NCI-H1694 (cell line): ENCODE data around the gene NDUFC2.
A peak's percentile ranks its signal among the peaks of the same experiment; 100 is the strongest.
"Not testable (repeated sequence)": the region's sequence is repeated elsewhere in the genome, so short reads cannot be mapped to it uniquely, and the experiment has no call there.

Source experiments
- DNase-seq: peaks from one replicate; lab custom pipeline; 2025; lab: John Stamatoyannopoulos, UW

Gene NDUFC2

GRCh38 chr11:78079232-78080083, at the start of gene NDUFC2:
Gene NDUFC2, minus strand, starts transcription at chr11:78079862. Its CDS starts 118 bp downstream, at chr11:78079744.
- DNase-seq = no peak

- DNase-seq = no peak
These were observed 47.7 kb upstream of the NDUFC2 start for GRCh38 chr11:78127403-78127802.

- DNase-seq = no peak
These were observed 33.1 kb upstream of the NDUFC2 start for GRCh38 chr11:78112582-78113275.

GRCh38 chr11:78111298-78111697, 31.6 kb upstream of the NDUFC2 start:
- no peak for DNase-seq

GRCh38 chr11:78110830-78111229, 31.2 kb upstream of the NDUFC2 start:
- DNase-seq = no peak

- no peak for DNase-seq
These were observed 30.7 kb upstream of the NDUFC2 start for GRCh38 chr11:78110351-78110750.

- DNase-seq = peak; percentile 67
These were observed 29.7 kb upstream of the NDUFC2 start for GRCh38 chr11:78109081-78110015.

GRCh38 chr11:78100676-78101472, 21.2 kb upstream of the NDUFC2 start:
- no peak for DNase-seq

GRCh38 chr11:78100261-78100660, 20.6 kb upstream of the NDUFC2 start:
- DNase-seq = no peak

- no peak for DNase-seq
These were observed 20.0 kb upstream of the NDUFC2 start for GRCh38 chr11:78099666-78100065.

- DNase-seq = no peak
These were observed 18.2 kb upstream of the NDUFC2 start for GRCh38 chr11:78097666-78098385.

- DNase-seq = no peak
These were observed 14.6 kb upstream of the NDUFC2 start for GRCh38 chr11:78094250-78094649.

GRCh38 chr11:78086521-78087074, 6.9 kb upstream of the NDUFC2 start:
- DNase-seq = peak; percentile 18

GRCh38 chr11:78085972-78086371, 6.3 kb upstream of the NDUFC2 start:
- DNase-seq = no peak

GRCh38 chr11:78084506-78084905, 4.8 kb upstream of the NDUFC2 start:
- not testable (repeated sequence) for DNase-seq

GRCh38 chr11:78083021-78083420, 3.4 kb upstream of the NDUFC2 start:
- DNase-seq = no peak

- DNase-seq = no peak
These were observed 2.5 kb upstream of the NDUFC2 start for GRCh38 chr11:78082146-78082545.

GRCh38 chr11:78081583-78081982, 1.9 kb upstream of the NDUFC2 start:
- no peak for DNase-seq

- DNase-seq = no peak
These were observed 1.3 kb upstream of the NDUFC2 start for GRCh38 chr11:78080818-78081495.
